HG02852 (cell line): ENCODE results near the gene CLEC16A.

Experiments used
- ATAC-seq: cut with Tn5 transposase; IDR thresholded peaks from one replicate; pipeline ENCODE4 v1.9.1; 2021; ENCODE audit warnings: mild to moderate bottlenecking, moderate library complexity; ENCODE audit not compliant: unreplicated experiment

Gene CLEC16A

GRCh38 chr16:11078812-11079459 is 134.6 kb downstream of the CLEC16A start:
- no peak for ATAC-seq

GRCh38 chr16:11079652-11080187 is 135.4 kb downstream of the CLEC16A start:
- ATAC-seq, result no peak

- ATAC-seq, result no peak
Observed at GRCh38 chr16:11080327-11080967, 136.1 kb downstream of the CLEC16A start.

- ATAC-seq, result no peak
Observed at GRCh38 chr16:11080999-11081630, 136.8 kb downstream of the CLEC16A start.

GRCh38 chr16:11082108-11082859 is 137.9 kb downstream of the CLEC16A start:
- no peak for ATAC-seq

GRCh38 chr16:11082860-11083388 is 138.6 kb downstream of the CLEC16A start:
- ATAC-seq, result no peak

- no peak for ATAC-seq
Observed at GRCh38 chr16:11084484-11084875, 140.1 kb downstream of the CLEC16A start.

GRCh38 chr16:11084876-11085485 is 140.6 kb downstream of the CLEC16A start:
- ATAC-seq, result no peak

GRCh38 chr16:11085916-11086315 is 141.6 kb downstream of the CLEC16A start:
- no peak for ATAC-seq

- no peak for ATAC-seq
Observed at GRCh38 chr16:11087691-11088073, 143.3 kb downstream of the CLEC16A start.

- ATAC-seq, result no peak
Observed at GRCh38 chr16:11088074-11088730, 143.8 kb downstream of the CLEC16A start.

GRCh38 chr16:11088831-11089230 is 144.5 kb downstream of the CLEC16A start:
- no peak for ATAC-seq

- no peak for ATAC-seq
Observed at GRCh38 chr16:11089504-11090124, 145.2 kb downstream of the CLEC16A start.

GRCh38 chr16:11090232-11090631 is 145.9 kb downstream of the CLEC16A start:
- no peak for ATAC-seq

- no peak for ATAC-seq
Observed at GRCh38 chr16:11091021-11091785, 146.8 kb downstream of the CLEC16A start.

GRCh38 chr16:11092788-11093571 is 148.6 kb downstream of the CLEC16A start:
- no peak for ATAC-seq

GRCh38 chr16:11093572-11094074 is 149.3 kb downstream of the CLEC16A start:
- no peak for ATAC-seq
